Activated CD4-positive, CD25-positive, alpha-beta regulatory T cell treated with anti-CD3 and anti-CD28 coated beads, Interleukin-2, amount 50 U/mL, for 72 hours (primary cell): ENCODE data around the gene BEX3.
"Not testable (repeated sequence)": the region's sequence is repeated elsewhere in the genome, so short reads cannot be mapped to it uniquely, and the experiment has no call there.

Experiments used
- DNase-seq: peaks from one replicate; pipeline ENCODE4 v3.0.0; 2021

Gene BEX3

GRCh38 chrX:103384672-103385071, 8.3 kb downstream of the BEX3 start:
- DNase-seq, result no peak

- DNase-seq, result not testable (repeated sequence)
Observed at GRCh38 chrX:103385283-103385830, 9.0 kb downstream of the BEX3 start.

- DNase-seq, result no peak
Observed at GRCh38 chrX:103386332-103386731, 10.0 kb downstream of the BEX3 start.

- no peak for DNase-seq
Observed at GRCh38 chrX:103393487-103393886, 17.1 kb downstream of the BEX3 start.

- no peak for DNase-seq
Observed at GRCh38 chrX:103396186-103396585, 19.8 kb downstream of the BEX3 start.

GRCh38 chrX:103396660-103397059, 20.3 kb downstream of the BEX3 start:
- DNase-seq, result no peak

- no peak for DNase-seq
Observed at GRCh38 chrX:103397707-103398106, 21.4 kb downstream of the BEX3 start.

GRCh38 chrX:103398421-103398864, 22.1 kb downstream of the BEX3 start:
- no peak for DNase-seq

GRCh38 chrX:103399744-103400143, 23.4 kb downstream of the BEX3 start:
- no peak for DNase-seq

GRCh38 chrX:103400931-103401330, 24.6 kb downstream of the BEX3 start:
- DNase-seq, result no peak

- peak; percentile 43 for DNase-seq
Observed at GRCh38 chrX:103404231-103405008, 28.1 kb downstream of the BEX3 start.

GRCh38 chrX:103405009-103405333, 28.6 kb downstream of the BEX3 start:
- DNase-seq, result no peak

GRCh38 chrX:103406256-103406655, 29.9 kb downstream of the BEX3 start:
- no peak for DNase-seq

- no peak for DNase-seq
Observed at GRCh38 chrX:103407776-103408175, 31.4 kb downstream of the BEX3 start.

GRCh38 chrX:103411721-103412120, 35.4 kb downstream of the BEX3 start:
- not testable (repeated sequence) for DNase-seq

- DNase-seq, result no peak
Observed at GRCh38 chrX:103413705-103414387, 37.5 kb downstream of the BEX3 start.

- no peak for DNase-seq
Observed at GRCh38 chrX:103414561-103414960, 38.2 kb downstream of the BEX3 start.

GRCh38 chrX:103415068-103415467, 38.7 kb downstream of the BEX3 start:
- DNase-seq, result no peak

- no peak for DNase-seq
Observed at GRCh38 chrX:103415528-103415927, 39.2 kb downstream of the BEX3 start.

GRCh38 chrX:103417370-103417769, 41.0 kb downstream of the BEX3 start:
- DNase-seq, result no peak

GRCh38 chrX:103417933-103418332, 41.6 kb downstream of the BEX3 start:
- no peak for DNase-seq

- DNase-seq, result no peak
Observed at GRCh38 chrX:103418811-103419340, 42.5 kb downstream of the BEX3 start.

- DNase-seq, result no peak
Observed at GRCh38 chrX:103423955-103424638, 47.8 kb downstream of the BEX3 start.
